HFFc6 (cell line): ENCODE results near the gene RPL22L1. TPM values are rescaled to one million over a fixed set of nuclear protein-coding genes. Genes with fewer than 3 reads are reported as not detected.
"Not testable (repeated sequence)": the region's sequence is repeated elsewhere in the genome, so short reads cannot be mapped to it uniquely, and the experiment has no call there.

ENCODE experiments used
- DNase-seq: peaks from one replicate; pipeline ENCODE4 v3.0.0-alpha.2; 2018
- H3K27ac Mint-ChIP-seq: 2 replicates; pipeline ENCODE4 v1.8.0; 2020; ENCODE audit warnings: mild to moderate bottlenecking, mixed read lengths
- H3K27me3 Mint-ChIP-seq: 2 replicates; pipeline ENCODE4 v1.8.0; 2021; ENCODE audit warnings: mild to moderate bottlenecking, moderate library complexity, mixed read lengths; ENCODE audit not compliant: insufficient read depth
- H3K36me3 Mint-ChIP-seq: 2 replicates; pipeline ENCODE4 v1.8.0; 2021; ENCODE audit warnings: low read depth, mixed read lengths
- H3K4me1 Mint-ChIP-seq: 2 replicates; pipeline ENCODE4 v1.8.0; 2020; ENCODE audit warnings: low read depth, mixed read lengths
- H3K4me3 Mint-ChIP-seq: 2 replicates; pipeline ENCODE4 v1.8.0; 2020; ENCODE audit warnings: mild to moderate bottlenecking, moderate library complexity, mixed read lengths
- H3K9me3 Mint-ChIP-seq: 2 replicates; pipeline ENCODE4 v1.8.0; 2020; ENCODE audit warnings: mild to moderate bottlenecking, mixed read lengths
- total RNA-seq, 6 experiments: library from RNA; stranded (reverse); fragmentation: NEBNext Ultra II Directional; extraction: Animal tissue kit (Norgen Biotek cat#: 25700); gene quantifications; 2 replicates in 1 of 6; 3 replicates in 5 of 6; pipeline ENCODE4 v1.2.3, GENCODE V29; 2021
- TF ChIP-seq, protein P1 (sequence below): fragments of 200-600 bp; sonication (generic); IDR thresholded peaks from 2 replicates; pipeline ENCODE4 v1.5.0; 2021; ENCODE audit warnings: antibody characterized with exemption, mild to moderate bottlenecking

Gene RPL22L1
- total RNA-seq, 6 experiments from 2014 or later = 145 to 211 (median 166) TPM

DNA sequence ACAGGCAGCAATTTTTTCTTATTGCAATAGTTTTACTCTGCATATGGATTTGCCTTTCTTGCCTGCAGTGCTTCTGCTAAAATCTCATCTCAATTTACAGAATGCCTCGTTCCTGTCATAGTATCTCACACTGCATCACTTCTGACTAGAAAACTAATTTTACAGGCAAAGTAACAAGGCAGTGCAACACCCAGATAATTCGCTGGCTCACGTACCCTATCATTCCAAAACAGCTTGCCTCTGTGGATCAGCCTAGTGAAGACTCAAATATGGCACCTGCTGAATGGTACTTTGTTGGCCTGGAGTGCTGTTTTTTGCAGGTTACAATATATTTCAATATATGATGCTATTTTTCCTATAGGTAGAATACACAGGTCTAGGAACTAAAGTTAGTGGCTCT is 33.1 kb upstream of the RPL22L1 start:
- TF ChIP-seq, protein P1, sequence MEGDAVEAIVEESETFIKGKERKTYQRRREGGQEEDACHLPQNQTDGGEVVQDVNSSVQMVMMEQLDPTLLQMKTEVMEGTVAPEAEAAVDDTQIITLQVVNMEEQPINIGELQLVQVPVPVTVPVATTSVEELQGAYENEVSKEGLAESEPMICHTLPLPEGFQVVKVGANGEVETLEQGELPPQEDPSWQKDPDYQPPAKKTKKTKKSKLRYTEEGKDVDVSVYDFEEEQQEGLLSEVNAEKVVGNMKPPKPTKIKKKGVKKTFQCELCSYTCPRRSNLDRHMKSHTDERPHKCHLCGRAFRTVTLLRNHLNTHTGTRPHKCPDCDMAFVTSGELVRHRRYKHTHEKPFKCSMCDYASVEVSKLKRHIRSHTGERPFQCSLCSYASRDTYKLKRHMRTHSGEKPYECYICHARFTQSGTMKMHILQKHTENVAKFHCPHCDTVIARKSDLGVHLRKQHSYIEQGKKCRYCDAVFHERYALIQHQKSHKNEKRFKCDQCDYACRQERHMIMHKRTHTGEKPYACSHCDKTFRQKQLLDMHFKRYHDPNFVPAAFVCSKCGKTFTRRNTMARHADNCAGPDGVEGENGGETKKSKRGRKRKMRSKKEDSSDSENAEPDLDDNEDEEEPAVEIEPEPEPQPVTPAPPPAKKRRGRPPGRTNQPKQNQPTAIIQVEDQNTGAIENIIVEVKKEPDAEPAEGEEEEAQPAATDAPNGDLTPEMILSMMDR = no peak
- no peaks in the 10 kb centered on the region for H3K27me3 Mint-ChIP-seq
- peaks cover 23% of the 10 kb centered on the region for H3K4me1 Mint-ChIP-seq
- H3K27ac Mint-ChIP-seq = no peak overlapping the region
- DNase-seq = no peak
- no peak overlapping the region for H3K4me3 Mint-ChIP-seq
- no peaks in the 10 kb centered on the region for H3K9me3 Mint-ChIP-seq
- peaks cover 23% of the 10 kb centered on the region for H3K36me3 Mint-ChIP-seq

- no peak overlapping the region for H3K27ac Mint-ChIP-seq
- TF ChIP-seq, protein P1 = no peak
- no peaks in the 10 kb centered on the region for H3K9me3 Mint-ChIP-seq
- H3K27me3 Mint-ChIP-seq = no peaks in the 10 kb centered on the region; the same call in 1 of the 2 replicates
- no peak for DNase-seq
- H3K4me3 Mint-ChIP-seq = no peak overlapping the region
- peaks cover 30% of the 10 kb centered on the region for H3K36me3 Mint-ChIP-seq
- no peaks in the 10 kb centered on the region for H3K4me1 Mint-ChIP-seq
Observed at GRCh38 chr3:170899455-170899854, 29.5 kb upstream of the RPL22L1 start.

DNA sequence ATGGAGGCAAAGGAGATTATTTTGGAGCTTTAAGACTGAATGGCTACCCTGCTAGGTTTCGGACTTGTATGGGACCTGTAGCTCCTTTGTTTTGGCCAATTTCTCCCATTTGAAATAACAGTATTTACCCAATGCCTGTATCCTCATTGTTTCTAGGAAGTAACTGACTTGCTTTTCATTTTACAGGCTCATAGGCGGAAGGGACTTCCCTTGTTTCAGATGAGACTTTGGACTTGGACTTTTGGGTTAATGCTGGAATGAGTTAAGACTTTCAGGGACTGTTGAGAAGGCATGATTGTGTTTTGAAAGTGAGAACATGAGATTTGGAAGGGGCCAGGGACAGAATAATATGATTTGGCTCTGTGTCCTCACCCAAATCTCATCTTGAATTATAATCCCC is 28.0 kb upstream of the RPL22L1 start:
- peaks cover 28% of the 10 kb centered on the region for H3K36me3 Mint-ChIP-seq
- H3K27ac Mint-ChIP-seq = no peak overlapping the region
- no peaks in the 10 kb centered on the region for H3K4me1 Mint-ChIP-seq
- DNase-seq = no peak
- TF ChIP-seq, protein P1 = no peak
- no peaks in the 10 kb centered on the region for H3K9me3 Mint-ChIP-seq
- no peaks in the 10 kb centered on the region; the same call in 1 of the 2 replicates for H3K27me3 Mint-ChIP-seq
- no peak overlapping the region for H3K4me3 Mint-ChIP-seq

DNA sequence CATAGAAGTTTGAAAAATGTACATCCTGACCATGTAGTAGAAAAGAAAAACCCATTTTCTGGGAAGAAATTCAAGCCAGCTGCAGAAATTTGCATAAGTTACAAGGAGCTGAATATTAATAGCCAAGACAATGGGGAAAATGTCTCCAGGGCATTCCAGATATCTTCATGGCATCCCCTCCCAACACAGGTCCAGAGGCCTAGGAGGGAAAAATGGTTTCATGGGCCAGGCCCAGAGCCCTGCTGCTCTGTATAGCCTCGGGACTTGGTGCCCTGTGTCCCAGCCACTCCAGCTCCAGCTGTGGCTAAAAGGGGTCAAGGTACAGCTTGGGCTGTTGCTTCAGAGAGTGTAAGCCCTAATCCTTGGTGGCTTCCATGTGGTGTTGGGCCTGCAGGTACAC is 27.2 kb upstream of the RPL22L1 start:
- not testable (repeated sequence) for H3K27me3 Mint-ChIP-seq, H3K4me1 Mint-ChIP-seq, H3K4me3 Mint-ChIP-seq, DNase-seq, H3K27ac Mint-ChIP-seq, H3K9me3 Mint-ChIP-seq
- H3K36me3 Mint-ChIP-seq = peaks cover 24% of the 10 kb centered on the region

DNA sequence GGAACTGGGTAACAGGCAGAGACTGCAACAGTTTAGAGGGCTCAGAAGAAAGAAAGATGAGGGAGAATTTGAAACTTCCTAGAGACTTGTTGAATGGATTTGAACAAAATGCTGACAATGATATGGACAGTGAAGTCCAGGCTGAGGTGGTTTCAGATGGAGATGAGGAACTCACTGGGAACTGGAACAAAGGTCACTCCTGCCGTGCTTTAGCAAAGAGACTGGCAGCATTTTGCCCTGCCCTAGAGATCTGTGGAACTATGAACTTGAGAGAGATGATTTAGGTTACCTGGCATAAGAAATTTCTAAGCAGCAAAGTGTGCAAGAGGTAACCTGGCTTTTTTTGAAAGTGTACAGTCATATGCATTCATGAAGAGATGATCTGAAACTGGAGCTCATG is 26.8 kb upstream of the RPL22L1 start:
- no peaks in the 10 kb centered on the region; the same call in 1 of the 2 replicates for H3K27me3 Mint-ChIP-seq
- H3K27ac Mint-ChIP-seq = no peak overlapping the region
- TF ChIP-seq, protein P1 = no peak
- DNase-seq = no peak
- H3K4me1 Mint-ChIP-seq = no peaks in the 10 kb centered on the region
- H3K4me3 Mint-ChIP-seq = no peak overlapping the region
- H3K9me3 Mint-ChIP-seq = no peaks in the 10 kb centered on the region
- peaks cover 24% of the 10 kb centered on the region for H3K36me3 Mint-ChIP-seq

GRCh38 chr3:170896333-170896732 is 26.3 kb upstream of the RPL22L1 start:
- not testable (repeated sequence) for H3K27ac Mint-ChIP-seq, H3K27me3 Mint-ChIP-seq, H3K4me1 Mint-ChIP-seq, H3K9me3 Mint-ChIP-seq, DNase-seq, H3K4me3 Mint-ChIP-seq
- peaks cover 24% of the 10 kb centered on the region for H3K36me3 Mint-ChIP-seq

- DNase-seq = no peak
- no peak overlapping the region for H3K27ac Mint-ChIP-seq
- H3K9me3 Mint-ChIP-seq = no peaks in the 10 kb centered on the region
- peaks cover 24% of the 10 kb centered on the region for H3K36me3 Mint-ChIP-seq
- no peaks in the 10 kb centered on the region for H3K4me1 Mint-ChIP-seq
- no peaks in the 10 kb centered on the region; the same call in 1 of the 2 replicates for H3K27me3 Mint-ChIP-seq
- TF ChIP-seq, protein P1 = no peak
- H3K4me3 Mint-ChIP-seq = no peak overlapping the region
Observed at GRCh38 chr3:170893895-170894294, 23.9 kb upstream of the RPL22L1 start.
